Breast epithelium (tissue), 4 donors: ENCODE data around the gene FAM124A. TPM values are rescaled to one million over a fixed set of nuclear protein-coding genes. Genes with fewer than 3 reads are reported as not detected.

Experiments used
- DNase-seq, 2 donors: peaks; one replicate each; pipeline ENCODE4 v3.0.0-alpha.2; 2019; ENCODE audit warnings: low spot score in 2 of 2
- H3K27ac ChIP-seq, 2 donors: fragments of 200-600 bp; sonication (generic) in 1 of 2; one replicate each; pipeline ENCODE4 v1.5.1; 2016 to 2019; ENCODE audit warnings: mild to moderate bottlenecking in 1 of 2
- H3K27me3 ChIP-seq, 2 donors: fragments of 200-600 bp; sonication (generic) in 1 of 2; one replicate each; pipeline versions ENCODE4 v1.5.1 to v1.6.0; 2017 to 2019; ENCODE audit warnings: control low read depth in 1 of 2, mild to moderate bottlenecking in 1 of 2
- H3K36me3 ChIP-seq: fragments of 200-600 bp; one replicate; pipeline ENCODE4 v1.5.1; 2019
- H3K4me1 ChIP-seq, 2 donors: fragments of 200-600 bp; sonication (generic); one replicate each; pipeline ENCODE4 v1.5.1; 2016 to 2019; ENCODE audit warnings: control low read depth in 1 of 2
- H3K4me3 ChIP-seq, 3 donors: fragments of 200-600 bp; sonication (generic); 1 replicate in 2 of 3; 2 replicates in 1 of 3; pipeline ENCODE4 v1.5.1; 2016 to 2019; ENCODE audit warnings: mild to moderate bottlenecking in 3 of 3, moderate library complexity in 2 of 3
- H3K9me3 ChIP-seq, 2 donors: fragments of 200-600 bp; sonication (generic) in 1 of 2; one replicate each; pipeline ENCODE4 v1.5.1; 2016 to 2019; ENCODE audit warnings: control low read depth in 1 of 2
- CTCF ChIP-seq, 3 donors: fragments of 450-650 bp; IDR thresholded peaks; one replicate each; pipeline ENCODE4 v1.5.1; 2016 to 2017; ENCODE audit warnings: antibody characterized with exemption in 3 of 3, mild to moderate bottlenecking in 3 of 3, moderate library complexity in 3 of 3
- POLR2A ChIP-seq: fragments of 450-650 bp; IDR thresholded peaks from one replicate; pipeline ENCODE4 v1.6.1; 2016; ENCODE audit warnings: antibody characterized with exemption, mild to moderate bottlenecking, moderate library complexity
- POLR2AphosphoS5 ChIP-seq, 3 donors: sonication (generic); formaldehyde crosslinking; IDR thresholded peaks; one replicate each; pipeline ENCODE4 v1.6.1; 2017; ENCODE audit warnings: antibody characterized with exemption in 3 of 3
- intact Hi-C: fragments of 100-400 bp; cut with DNase I; formaldehyde crosslinking; loops from one replicate; pipeline ENCODE4 v1.15.1; 2023; ENCODE audit warnings: low total_unique reads
- total RNA-seq, 3 donors: library from RNA; depleted of rRNA; stranded (reverse); fragments of >200 nt; gene quantifications; one replicate each; pipeline ENCODE4 v1.1.0, GENCODE V29; 2016

FAM124A gene
- total RNA-seq, 3 donors from 2014 or later = 2.2 to 7.9 (median 6.1) TPM

GRCh38 chr13:51249770-51250741 is 27.9 kb downstream of the FAM124A start:
- no peaks in the 10 kb centered on the region for H3K36me3 ChIP-seq
- TF ChIP-seq POLR2AphosphoS5 (IDR thresholded peaks at IDR 0.05) = no peak
- TF ChIP-seq CTCF (IDR thresholded peaks at IDR 0.05) = no peak
- no peaks in the 10 kb centered on the region for H3K9me3 ChIP-seq
- no peak for DNase-seq
- H3K4me3 ChIP-seq = no peak overlapping the region
- no peak overlapping the region for H3K27ac ChIP-seq
- intact Hi-C loops = no loop called here
- H3K27me3 ChIP-seq = no peaks in the 10 kb centered on the region
- no peaks in the 10 kb centered on the region for H3K4me1 ChIP-seq

GRCh38 chr13:51251480-51251879 is 29.3 kb downstream of the FAM124A start:
- Histone ChIP-seq H3K4me3 (no peak overlapping the region), H3K9me3 (no peaks in the 10 kb centered on the region), H3K4me1 (no peaks in the 10 kb centered on the region), H3K36me3 (no peaks in the 10 kb centered on the region), H3K27me3 (no peaks in the 10 kb centered on the region), H3K27ac (no peak overlapping the region)
- intact Hi-C loops = no loop called here
- no peak for DNase-seq
- no peak for TF ChIP-seq CTCF (IDR thresholded peaks at IDR 0.05)
- TF ChIP-seq POLR2AphosphoS5 (IDR thresholded peaks at IDR 0.05) = no peak
- TF ChIP-seq POLR2A = no peak

GRCh38 chr13:51252954-51253532 is 30.8 kb downstream of the FAM124A start:
- intact Hi-C loops = no loop called here
- Histone ChIP-seq H3K27me3 (no peaks in the 10 kb centered on the region), H3K36me3 (no peaks in the 10 kb centered on the region), H3K4me3 (no peak overlapping the region), H3K9me3 (no peaks in the 10 kb centered on the region), H3K4me1 (no peaks in the 10 kb centered on the region), H3K27ac (no peak overlapping the region)
- no peak for DNase-seq
- TF ChIP-seq CTCF (IDR thresholded peaks at IDR 0.05) (no peak), POLR2AphosphoS5 (IDR thresholded peaks at IDR 0.05) (no peak), POLR2A (no peak)

- intact Hi-C loops = no loop called here
- no peaks in the 10 kb centered on the region for H3K27me3 ChIP-seq
- no peaks in the 10 kb centered on the region for H3K36me3 ChIP-seq
- no peak for TF ChIP-seq CTCF (IDR thresholded peaks at IDR 0.05)
- no peak for TF ChIP-seq POLR2A
- no peak for TF ChIP-seq POLR2AphosphoS5 (IDR thresholded peaks at IDR 0.05)
- H3K4me1 ChIP-seq = no peaks in the 10 kb centered on the region
- no peak overlapping the region for H3K4me3 ChIP-seq
- H3K9me3 ChIP-seq = no peaks in the 10 kb centered on the region
- H3K27ac ChIP-seq = no peak overlapping the region
- no peak for DNase-seq
Measured at GRCh38 chr13:51255556-51255955, 33.4 kb downstream of the FAM124A start.

- no peak for TF ChIP-seq POLR2A
- TF ChIP-seq CTCF (IDR thresholded peaks at IDR 0.05) = no peak
- TF ChIP-seq POLR2AphosphoS5 (IDR thresholded peaks at IDR 0.05) = no peak
- Histone ChIP-seq H3K27me3 (no peaks in the 10 kb centered on the region), H3K4me1 (no peaks in the 10 kb centered on the region), H3K27ac (no peak overlapping the region), H3K4me3 (no peak overlapping the region), H3K9me3 (no peaks in the 10 kb centered on the region), H3K36me3 (no peaks in the 10 kb centered on the region)
- intact Hi-C loops = no loop called here
- no peak for DNase-seq
Measured at GRCh38 chr13:51257187-51257586, 35.0 kb downstream of the FAM124A start.
